ENCODE results near the gene NTPCR.
"Not testable (repeated sequence)": the region's sequence is repeated elsewhere in the genome, so short reads cannot be mapped to it uniquely, and the experiment has no call there.

DNA sequence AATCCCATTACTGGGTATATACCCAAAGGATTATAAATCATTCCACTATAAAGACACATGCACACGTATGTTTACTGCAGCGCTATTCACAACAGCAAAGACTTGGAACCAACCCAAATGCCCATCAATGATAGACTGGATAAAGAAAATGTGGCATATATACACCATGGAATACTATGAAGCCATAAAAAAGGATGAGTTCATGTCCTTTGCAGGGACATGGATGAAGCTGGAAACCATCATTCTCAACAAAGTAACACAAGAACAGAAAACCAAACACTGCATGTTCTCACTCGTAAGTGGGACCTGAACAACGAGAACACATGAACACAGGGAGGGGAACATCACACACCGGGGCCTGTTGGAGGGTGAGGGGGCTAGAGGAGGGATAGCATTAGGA, 53.2 kb downstream of the NTPCR start:
- TF ChIP-seq, protein P1, sequence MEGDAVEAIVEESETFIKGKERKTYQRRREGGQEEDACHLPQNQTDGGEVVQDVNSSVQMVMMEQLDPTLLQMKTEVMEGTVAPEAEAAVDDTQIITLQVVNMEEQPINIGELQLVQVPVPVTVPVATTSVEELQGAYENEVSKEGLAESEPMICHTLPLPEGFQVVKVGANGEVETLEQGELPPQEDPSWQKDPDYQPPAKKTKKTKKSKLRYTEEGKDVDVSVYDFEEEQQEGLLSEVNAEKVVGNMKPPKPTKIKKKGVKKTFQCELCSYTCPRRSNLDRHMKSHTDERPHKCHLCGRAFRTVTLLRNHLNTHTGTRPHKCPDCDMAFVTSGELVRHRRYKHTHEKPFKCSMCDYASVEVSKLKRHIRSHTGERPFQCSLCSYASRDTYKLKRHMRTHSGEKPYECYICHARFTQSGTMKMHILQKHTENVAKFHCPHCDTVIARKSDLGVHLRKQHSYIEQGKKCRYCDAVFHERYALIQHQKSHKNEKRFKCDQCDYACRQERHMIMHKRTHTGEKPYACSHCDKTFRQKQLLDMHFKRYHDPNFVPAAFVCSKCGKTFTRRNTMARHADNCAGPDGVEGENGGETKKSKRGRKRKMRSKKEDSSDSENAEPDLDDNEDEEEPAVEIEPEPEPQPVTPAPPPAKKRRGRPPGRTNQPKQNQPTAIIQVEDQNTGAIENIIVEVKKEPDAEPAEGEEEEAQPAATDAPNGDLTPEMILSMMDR (IDR thresholded peaks at IDR 0.05): not testable (repeated sequence)
- TF ChIP-seq POLR2A (IDR thresholded peaks at IDR 0.05): not testable (repeated sequence)

Data from prostate gland (tissue), 2 donors.